ENCODE measurements around the gene CACNA2D3.

DNA sequence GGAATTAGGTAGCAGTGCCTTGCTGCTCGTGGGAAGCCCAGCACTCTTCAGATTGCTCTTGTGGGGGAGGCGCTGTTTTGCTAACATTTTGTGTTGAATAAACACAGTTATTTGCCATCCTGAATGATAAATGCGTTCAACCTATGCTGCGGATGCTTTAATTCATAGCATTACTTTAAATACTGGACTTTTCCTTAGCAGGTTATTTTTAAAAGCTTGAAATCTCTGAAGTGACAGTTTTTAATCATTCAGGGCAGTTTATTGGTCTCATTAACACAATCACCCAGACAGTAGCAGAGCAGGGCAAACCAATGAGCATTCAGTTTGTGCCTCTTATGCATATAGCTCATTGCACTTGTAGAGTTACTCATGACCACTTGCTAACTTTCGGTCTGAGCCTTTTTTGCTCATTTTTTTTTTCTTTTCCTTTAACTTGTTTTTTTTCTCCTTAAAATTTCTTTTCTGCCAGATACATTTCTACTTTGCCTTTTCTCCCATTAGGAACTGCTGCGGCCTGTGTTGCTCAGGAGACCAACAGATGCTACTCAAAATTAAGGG, 5.2 kb downstream of the CACNA2D3 start:
- no peak for TF ChIP-seq POLR2A (IDR thresholded peaks at IDR 0.05; ENCODE audit: low read depth, low read length)
- TF ChIP-seq TAF1 (IDR thresholded peaks at IDR 0.05; ENCODE audit: low read depth, low read length) = no peak
- TF ChIP-seq POLR2AphosphoS5 (IDR thresholded peaks at IDR 0.05; ENCODE audit: low read depth, low read length) = no peak
- TF ChIP-seq SPI1 (IDR thresholded peaks at IDR 0.05; ENCODE audit: low read depth, low read length) = no peak
- no peak for TF ChIP-seq POU2F2 (IDR thresholded peaks at IDR 0.05; ENCODE audit: low read depth, low read length)
- TF ChIP-seq PAX5 (IDR thresholded peaks at IDR 0.05; ENCODE audit: insufficient read depth, low read length, severe bottlenecking) = no peak

Data from GM12891 (cell line).